HepG2 (cell line): ENCODE data around the gene HOXA6. TPM values are rescaled to one million over a fixed set of nuclear protein-coding genes. Genes with fewer than 3 reads are reported as not detected.

ENCODE experiments used
- KAT7 ChIP-seq: IDR thresholded peaks from 2 replicates; pipeline ENCODE4 v1.6.1; 2018; ENCODE audit warnings: borderline replicate concordance, missing compliant biosample characterization
- KIAA2018 ChIP-seq: sonication (generic); formaldehyde crosslinking; IDR thresholded peaks from 2 replicates; pipeline ENCODE4 v1.5.0; 2020; ENCODE audit warnings: mild to moderate bottlenecking, missing genetic modification reagents, borderline replicate concordance
- polyA plus RNA-seq, 8 experiments: library from polyadenylated mRNA; depleted of rRNA in 3 of 8; stranded (reverse) in 7 of 8; unstranded in 1 of 8; fragments of >200 nt; fragmentation: Illumina TruSeq in 4 of 8; extraction: Trizol in 4 of 8; gene quantifications; 2 replicates each; pipeline versions ENCODE4 v1.2.1 to v1.2.3, GENCODE V29; 2011 to 2016; ENCODE audit warnings: low read depth in 4 of 8, missing spikeins in 1 of 8, mixed read lengths in 1 of 8; ENCODE audit not compliant: insufficient read depth in 1 of 8
- total RNA-seq, 5 experiments: library from RNA; depleted of rRNA; stranded (reverse); fragments of >200 nt; fragmentation: Illumina TruSeq; extraction: Trizol; gene quantifications; 2 replicates each; pipeline ENCODE4 v1.2.3, GENCODE V29; 2016; ENCODE audit warnings: low read depth in 1 of 5
- TF ChIP-seq, protein P1 (sequence below): sonication (generic); formaldehyde crosslinking; IDR thresholded peaks from 2 replicates; pipeline ENCODE4 v1.4.0; 2020; ENCODE audit warnings: mild to moderate bottlenecking, missing genetic modification reagents, borderline replicate concordance
- TF ChIP-seq, protein P2 (sequence below): IDR thresholded peaks from 2 replicates; pipeline ENCODE4 v1.6.1; 2012; ENCODE audit warnings: low read depth, low read length, improper control_type of control experiment
- TF ChIP-seq, protein P3 (sequence below): sonication (generic); formaldehyde crosslinking; IDR thresholded peaks from 2 replicates; pipeline ENCODE4 v1.8.0; 2022; ENCODE audit warnings: low read depth, missing genetic modification reagents

The HOXA6 gene
- total and polyA plus RNA-seq, 2 of the 13 experiments (the other 11 are each of a cell fraction or from before 2014, with no cell fraction given), result 1.3 to 1.5 TPM

DNA sequence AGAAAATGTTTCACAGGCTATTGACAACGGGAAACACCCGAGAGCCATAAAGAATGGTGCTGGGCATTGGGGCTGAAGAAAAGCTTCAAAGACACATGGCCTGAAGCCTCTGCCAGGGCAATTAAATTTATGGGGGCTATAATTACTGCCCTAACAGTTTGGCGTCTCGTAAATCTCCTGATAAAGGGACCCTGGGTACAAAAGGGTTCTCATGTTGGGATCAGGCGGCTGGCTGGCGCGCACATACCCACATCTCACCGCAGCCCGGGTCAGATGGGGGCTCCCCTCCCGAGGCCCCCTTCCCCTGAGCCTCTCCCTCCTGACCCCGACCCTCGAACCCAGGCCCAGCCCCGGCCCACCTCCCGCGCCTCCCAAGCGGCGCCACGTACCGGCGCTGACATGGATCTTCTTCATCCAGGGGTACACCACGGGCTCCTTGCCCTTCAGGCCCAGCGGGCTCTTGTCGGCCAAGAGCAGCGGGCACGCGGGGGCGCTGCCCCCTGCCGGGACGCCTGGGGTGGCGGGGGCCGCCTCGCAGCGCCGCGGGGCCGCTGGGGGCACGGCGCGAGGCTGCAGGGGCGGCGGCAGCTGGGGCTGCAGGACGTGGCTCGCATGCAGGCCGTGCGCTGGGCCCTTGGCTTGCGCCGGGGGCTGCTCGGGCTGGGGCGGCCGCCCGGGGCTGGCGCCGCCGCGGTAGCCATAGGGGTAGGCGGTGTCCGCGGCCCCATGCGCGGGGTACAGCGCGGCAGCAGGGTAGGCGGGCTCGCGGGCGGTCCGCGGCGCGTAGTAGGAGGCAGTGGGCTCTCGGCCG, 17.6 kb downstream of the HOXA6 start (continued):
- TF ChIP-seq, protein P1, sequence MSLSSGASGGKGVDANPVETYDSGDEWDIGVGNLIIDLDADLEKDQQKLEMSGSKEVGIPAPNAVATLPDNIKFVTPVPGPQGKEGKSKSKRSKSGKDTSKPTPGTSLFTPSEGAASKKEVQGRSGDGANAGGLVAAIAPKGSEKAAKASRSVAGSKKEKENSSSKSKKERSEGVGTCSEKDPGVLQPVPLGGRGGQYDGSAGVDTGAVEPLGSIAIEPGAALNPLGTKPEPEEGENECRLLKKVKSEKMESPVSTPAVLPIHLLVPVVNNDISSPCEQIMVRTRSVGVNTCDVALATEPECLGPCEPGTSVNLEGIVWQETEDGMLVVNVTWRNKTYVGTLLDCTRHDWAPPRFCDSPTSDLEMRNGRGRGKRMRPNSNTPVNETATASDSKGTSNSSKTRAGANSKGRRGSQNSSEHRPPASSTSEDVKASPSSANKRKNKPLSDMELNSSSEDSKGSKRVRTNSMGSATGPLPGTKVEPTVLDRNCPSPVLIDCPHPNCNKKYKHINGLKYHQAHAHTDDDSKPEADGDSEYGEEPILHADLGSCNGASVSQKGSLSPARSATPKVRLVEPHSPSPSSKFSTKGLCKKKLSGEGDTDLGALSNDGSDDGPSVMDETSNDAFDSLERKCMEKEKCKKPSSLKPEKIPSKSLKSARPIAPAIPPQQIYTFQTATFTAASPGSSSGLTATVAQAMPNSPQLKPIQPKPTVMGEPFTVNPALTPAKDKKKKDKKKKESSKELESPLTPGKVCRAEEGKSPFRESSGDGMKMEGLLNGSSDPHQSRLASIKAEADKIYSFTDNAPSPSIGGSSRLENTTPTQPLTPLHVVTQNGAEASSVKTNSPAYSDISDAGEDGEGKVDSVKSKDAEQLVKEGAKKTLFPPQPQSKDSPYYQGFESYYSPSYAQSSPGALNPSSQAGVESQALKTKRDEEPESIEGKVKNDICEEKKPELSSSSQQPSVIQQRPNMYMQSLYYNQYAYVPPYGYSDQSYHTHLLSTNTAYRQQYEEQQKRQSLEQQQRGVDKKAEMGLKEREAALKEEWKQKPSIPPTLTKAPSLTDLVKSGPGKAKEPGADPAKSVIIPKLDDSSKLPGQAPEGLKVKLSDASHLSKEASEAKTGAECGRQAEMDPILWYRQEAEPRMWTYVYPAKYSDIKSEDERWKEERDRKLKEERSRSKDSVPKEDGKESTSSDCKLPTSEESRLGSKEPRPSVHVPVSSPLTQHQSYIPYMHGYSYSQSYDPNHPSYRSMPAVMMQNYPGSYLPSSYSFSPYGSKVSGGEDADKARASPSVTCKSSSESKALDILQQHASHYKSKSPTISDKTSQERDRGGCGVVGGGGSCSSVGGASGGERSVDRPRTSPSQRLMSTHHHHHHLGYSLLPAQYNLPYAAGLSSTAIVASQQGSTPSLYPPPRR (CRISPR knock-in tag), result no peak
- TF ChIP-seq KAT7 (CRISPR knock-in tag), result no peak
- TF ChIP-seq, protein P2, sequence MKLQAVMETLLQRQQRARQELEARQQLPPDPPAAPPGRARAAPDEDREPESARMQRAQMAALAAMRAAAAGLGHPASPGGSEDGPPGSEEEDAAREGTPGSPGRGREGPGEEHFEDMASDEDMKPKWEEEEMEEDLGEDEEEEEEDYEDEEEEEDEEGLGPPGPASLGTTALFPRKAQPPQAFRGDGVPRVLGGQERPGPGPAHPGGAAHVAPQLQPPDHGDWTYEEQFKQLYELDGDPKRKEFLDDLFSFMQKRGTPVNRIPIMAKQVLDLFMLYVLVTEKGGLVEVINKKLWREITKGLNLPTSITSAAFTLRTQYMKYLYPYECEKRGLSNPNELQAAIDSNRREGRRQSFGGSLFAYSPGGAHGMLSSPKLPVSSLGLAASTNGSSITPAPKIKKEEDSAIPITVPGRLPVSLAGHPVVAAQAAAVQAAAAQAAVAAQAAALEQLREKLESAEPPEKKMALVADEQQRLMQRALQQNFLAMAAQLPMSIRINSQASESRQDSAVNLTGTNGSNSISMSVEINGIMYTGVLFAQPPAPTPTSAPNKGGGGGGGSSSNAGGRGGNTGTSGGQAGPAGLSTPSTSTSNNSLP, result no peak
- TF ChIP-seq, protein P3, sequence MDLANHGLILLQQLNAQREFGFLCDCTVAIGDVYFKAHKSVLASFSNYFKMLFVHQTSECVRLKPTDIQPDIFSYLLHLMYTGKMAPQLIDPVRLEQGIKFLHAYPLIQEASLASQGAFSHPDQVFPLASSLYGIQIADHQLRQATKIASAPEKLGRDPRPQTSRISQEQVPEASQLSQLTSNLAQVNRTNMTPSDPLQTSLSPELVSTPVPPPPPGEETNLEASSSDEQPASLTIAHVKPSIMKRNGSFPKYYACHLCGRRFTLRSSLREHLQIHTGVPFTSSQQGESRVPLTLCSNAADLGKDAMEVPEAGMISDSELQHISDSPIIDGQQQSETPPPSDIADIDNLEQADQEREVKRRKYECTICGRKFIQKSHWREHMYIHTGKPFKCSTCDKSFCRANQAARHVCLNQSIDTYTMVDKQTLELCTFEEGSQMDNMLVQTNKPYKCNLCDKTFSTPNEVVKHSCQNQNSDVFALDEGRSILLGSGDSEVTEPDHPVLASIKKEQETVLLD (CRISPR knock-in tag), result no peak
- TF ChIP-seq KIAA2018 (CRISPR knock-in tag), result no peak
